Neural cell (in vitro differentiated cells): Measurements from ENCODE around the gene SIGLEC9. TPM values are rescaled to one million over a fixed set of nuclear protein-coding genes. Genes with fewer than 3 reads are reported as not detected.

Experiments used
- H2AFZ ChIP-seq: fragments of 200-600, 300-800 bp; sonication (generic), shearing (Covaris generic); 2 replicates; pipeline ENCODE4 v1.6.0; 2014; ENCODE audit warnings: low read depth, mild to moderate bottlenecking, antibody characterized with exemption, low read length, moderate library complexity
- H3F3A ChIP-seq: fragments of 200-600 bp; shearing (Covaris generic); 2 replicates; pipeline ENCODE4 v1.6.1; 2016; ENCODE audit warnings: mild to moderate bottlenecking, moderate library complexity, mixed read lengths, antibody characterized with exemption, low read length; ENCODE audit not compliant: insufficient read depth, poor library complexity, severe bottlenecking
- H3K27ac ChIP-seq: fragments of 200-600, 300-800 bp; sonication (generic), shearing (Covaris generic); 2 replicates; pipeline ENCODE4 v1.5.1; 2014; ENCODE audit warnings: mild to moderate bottlenecking, low read length, moderate library complexity
- H3K27me3 ChIP-seq: fragments of 300-800, 200-600 bp; sonication (generic), shearing (Covaris generic); 2 replicates; pipeline ENCODE4 v1.6.0; 2014; ENCODE audit warnings: mild to moderate bottlenecking, low read depth, low read length, moderate library complexity; ENCODE audit not compliant: insufficient read depth
- H3K36me3 ChIP-seq: fragments of 300-800, 200-600 bp; sonication (generic), shearing (Covaris generic); 2 replicates; pipeline ENCODE4 v1.5.1; 2014; ENCODE audit warnings: mild to moderate bottlenecking, antibody characterized with exemption, low read length, moderate library complexity; ENCODE audit not compliant: insufficient read depth
- H3K4me2 ChIP-seq: fragments of 300-800, 200-600 bp; sonication (generic), shearing (Covaris generic); 2 replicates; pipeline ENCODE4 v1.6.0; 2014; ENCODE audit warnings: mild to moderate bottlenecking, low read length
- H3K4me3 ChIP-seq: fragments of 300-800, 200-600 bp; sonication (generic), shearing (Covaris generic); 2 replicates; pipeline ENCODE4 v1.5.1; 2014; ENCODE audit warnings: mild to moderate bottlenecking, low read length, moderate library complexity
- H3K79me2 ChIP-seq: fragments of 200-600 bp; shearing (Covaris generic); replicated peaks from 2 replicates; pipeline ENCODE4 v1.6.0; 2014; ENCODE audit warnings: mild to moderate bottlenecking, low read length, moderate library complexity; ENCODE audit not compliant: insufficient read depth
- H3K9ac ChIP-seq: fragments of 300-800, 200-600 bp; sonication (generic), shearing (Covaris generic); 2 replicates; pipeline ENCODE4 v1.6.1; 2016; ENCODE audit warnings: mild to moderate bottlenecking, low read length, mixed read lengths
- H3K9me2 ChIP-seq: fragments of 200-600 bp; shearing (Covaris generic); 2 replicates; pipeline ENCODE4 v1.6.1; 2016; ENCODE audit warnings: mild to moderate bottlenecking, low read length, mixed read lengths; ENCODE audit not compliant: insufficient read depth
- H3K9me3 ChIP-seq: fragments of 200-600, 300-800 bp; sonication (generic), shearing (Covaris generic); 2 replicates; pipeline ENCODE4 v1.6.1; 2016; ENCODE audit warnings: mild to moderate bottlenecking, mixed run types, low read length, moderate library complexity, mixed read lengths
- H4K20me1 ChIP-seq: fragments of 200-600 bp; shearing (Covaris generic); 2 replicates; pipeline ENCODE4 v1.6.1; 2016; ENCODE audit warnings: mild to moderate bottlenecking, mixed run types; ENCODE audit not compliant: insufficient read depth
- CTCF ChIP-seq: fragments of 450-650 bp; IDR thresholded peaks from 2 replicates; pipeline ENCODE4 v1.5.1; 2014; ENCODE audit warnings: antibody characterized with exemption, mild to moderate bottlenecking, moderate library complexity; ENCODE audit not compliant: poor library complexity, severe bottlenecking
- EP300 ChIP-seq: fragments of 450-650 bp; conservative IDR thresholded peaks from 2 replicates; pipeline ENCODE4 v1.6.1; 2014; ENCODE audit warnings: antibody characterized with exemption, mild to moderate bottlenecking, moderate library complexity; ENCODE audit not compliant: poor library complexity, severe bottlenecking
- EZH2 ChIP-seq: fragments of 200-600, 300-800 bp; shearing (Covaris generic), sonication (generic); IDR thresholded peaks from 2 replicates; pipeline ENCODE4 v1.6.1; 2014; ENCODE audit warnings: antibody characterized with exemption, low read length, borderline replicate concordance, mild to moderate bottlenecking; ENCODE audit not compliant: insufficient read depth, poor library complexity, severe bottlenecking
- MXI1 ChIP-seq: fragments of 450-650 bp; conservative IDR thresholded peaks from 2 replicates; pipeline ENCODE4 v1.6.1; 2014; ENCODE audit warnings: antibody characterized with exemption, mild to moderate bottlenecking; ENCODE audit not compliant: poor library complexity, severe bottlenecking
- POLR2AphosphoS5 ChIP-seq: IDR thresholded peaks from 2 replicates; pipeline ENCODE4 v1.6.1; 2012
- RAD21 ChIP-seq: fragments of 450-650 bp; conservative IDR thresholded peaks from 2 replicates; pipeline ENCODE4 v1.6.1; 2014; ENCODE audit warnings: antibody characterized with exemption, mild to moderate bottlenecking, moderate library complexity
- REST ChIP-seq: IDR thresholded peaks from 2 replicates; pipeline ENCODE4 v1.6.1; 2012; ENCODE audit warnings: borderline replicate concordance
- SMC3 ChIP-seq: fragments of 450-650 bp; conservative IDR thresholded peaks from 2 replicates; pipeline ENCODE4 v1.6.1; 2014; ENCODE audit warnings: antibody characterized with exemption, mild to moderate bottlenecking, moderate library complexity; ENCODE audit not compliant: poor library complexity
- TAF1 ChIP-seq: IDR thresholded peaks from 2 replicates; pipeline ENCODE4 v1.6.1; 2012; ENCODE audit warnings: low read depth
- polyA plus RNA-seq: library from polyadenylated mRNA; depleted of rRNA; stranded (reverse); fragments of >200 nt; gene quantifications from 2 replicates; pipeline ENCODE4 v1.2.3, GENCODE V29; 2014

The SIGLEC9 gene
- polyA plus RNA-seq, 1 donor from 2014 or later: not detected

- no peak for TF ChIP-seq CTCF
- no peak overlapping the region for H3K27ac ChIP-seq
- H3K27me3 ChIP-seq: no peaks in the 10 kb centered on the region
- H4K20me1 ChIP-seq: no peaks in the 10 kb centered on the region
- no peaks in the 10 kb centered on the region for H3K9me2 ChIP-seq
- no peaks in the 10 kb centered on the region for H3K36me3 ChIP-seq
- H3F3A ChIP-seq: no peaks in the 10 kb centered on the region
- no peak overlapping the region for H2AFZ ChIP-seq
- no peak overlapping the region for H3K9ac ChIP-seq
- H3K4me3 ChIP-seq: no peak overlapping the region
- H3K4me2 ChIP-seq: no peak overlapping the region
- H3K9me3 ChIP-seq: no peaks in the 10 kb centered on the region
- H3K79me2 ChIP-seq: peaks cover 7% of the 10 kb centered on the region
These were observed 13.1 kb upstream of the SIGLEC9 start for GRCh38 chr19:51111606-51112005.

GRCh38 chr19:51114087-51114729 lies 10.5 kb upstream of the SIGLEC9 start:
- no peak overlapping the region for H2AFZ ChIP-seq
- no peaks in the 10 kb centered on the region for H3F3A ChIP-seq
- H3K9ac ChIP-seq: no peak overlapping the region
- H3K9me3 ChIP-seq: no peaks in the 10 kb centered on the region
- TF ChIP-seq RAD21: no peak
- no peaks in the 10 kb centered on the region for H3K9me2 ChIP-seq
- H3K27ac ChIP-seq: no peak overlapping the region
- no peaks in the 10 kb centered on the region for H4K20me1 ChIP-seq
- H3K27me3 ChIP-seq: no peaks in the 10 kb centered on the region
- no peaks in the 10 kb centered on the region for H3K36me3 ChIP-seq
- H3K4me2 ChIP-seq: no peak overlapping the region
- no peak overlapping the region for H3K4me3 ChIP-seq
- no peaks in the 10 kb centered on the region for H3K79me2 ChIP-seq

GRCh38 chr19:51116736-51117286 lies 7.9 kb upstream of the SIGLEC9 start:
- no peaks in the 10 kb centered on the region for H3K27me3 ChIP-seq
- TF ChIP-seq TAF1 (no peak), REST (no peak), CTCF (no peak), EZH2 (no peak), SMC3 (no peak), POLR2AphosphoS5 (no peak), EP300 (no peak), MXI1 (no peak), RAD21 (no peak)

More at GRCh38 chr19:51116736-51117286, 7.9 kb upstream of the SIGLEC9 start:
- no peak overlapping the region for H3K4me2 ChIP-seq
- no peaks in the 10 kb centered on the region for H3K36me3 ChIP-seq
- H3K9me2 ChIP-seq: no peaks in the 10 kb centered on the region
- no peaks in the 10 kb centered on the region for H3K9me3 ChIP-seq
- no peak overlapping the region for H3K27ac ChIP-seq
- no peak overlapping the region for H3K4me3 ChIP-seq
- H3K79me2 ChIP-seq: no peaks in the 10 kb centered on the region
- H4K20me1 ChIP-seq: no peaks in the 10 kb centered on the region
- H3F3A ChIP-seq: no peaks in the 10 kb centered on the region
- no peak overlapping the region for H2AFZ ChIP-seq
- H3K9ac ChIP-seq: no peak overlapping the region
